Measurements from ENCODE around the gene ADGRF4.

Gene ADGRF4

DNA sequence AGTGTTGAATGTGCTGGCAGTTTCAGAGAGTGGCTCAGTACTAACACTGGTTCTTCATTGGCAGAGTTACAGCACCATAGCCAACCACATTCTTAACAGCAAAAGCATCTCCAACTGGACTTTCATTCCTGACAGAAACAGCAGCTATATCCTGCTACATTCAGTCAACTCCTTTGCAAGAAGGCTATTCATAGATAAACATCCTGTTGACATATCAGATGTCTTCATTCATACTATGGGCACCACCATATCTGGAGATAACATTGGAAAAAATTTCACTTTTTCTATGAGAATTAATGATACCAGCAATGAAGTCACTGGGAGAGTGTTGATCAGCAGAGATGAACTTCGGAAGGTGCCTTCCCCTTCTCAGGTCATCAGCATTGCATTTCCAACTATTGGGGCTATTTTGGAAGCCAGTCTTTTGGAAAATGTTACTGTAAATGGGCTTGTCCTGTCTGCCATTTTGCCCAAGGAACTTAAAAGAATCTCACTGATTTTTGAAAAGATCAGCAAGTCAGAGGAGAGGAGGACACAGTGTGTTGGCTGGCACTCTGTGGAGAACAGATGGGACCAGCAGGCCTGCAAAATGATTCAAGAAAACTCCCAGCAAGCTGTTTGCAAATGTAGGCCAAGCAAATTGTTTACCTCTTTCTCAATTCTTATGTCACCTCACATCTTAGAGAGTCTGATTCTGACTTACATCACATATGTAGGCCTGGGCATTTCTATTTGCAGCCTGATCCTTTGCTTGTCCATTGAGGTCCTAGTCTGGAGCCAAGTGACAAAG lies 17.0 kb upstream of the ADGRF4 start:
- no peak for DNase-seq

DNA sequence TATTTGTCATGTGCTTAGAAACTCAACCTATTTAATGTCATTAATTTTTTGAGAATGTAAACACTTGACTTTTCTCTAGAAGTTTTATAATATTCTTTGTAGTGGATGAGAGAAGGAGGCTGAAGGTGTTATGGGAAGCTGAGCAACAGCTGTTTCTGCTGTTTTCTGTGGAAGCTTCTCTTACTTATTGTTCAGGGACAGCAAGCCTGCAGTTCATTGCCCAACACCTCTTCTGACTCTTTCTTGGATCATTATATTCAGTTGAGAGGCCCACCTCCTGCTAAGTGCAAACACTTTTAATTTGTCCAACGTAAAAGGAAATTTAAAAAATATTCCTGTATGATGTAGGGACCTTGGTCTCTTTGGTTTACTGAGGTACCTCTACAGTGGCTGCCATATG lies 12.0 kb upstream of the ADGRF4 start:
- DNase-seq, result no peak

DNA sequence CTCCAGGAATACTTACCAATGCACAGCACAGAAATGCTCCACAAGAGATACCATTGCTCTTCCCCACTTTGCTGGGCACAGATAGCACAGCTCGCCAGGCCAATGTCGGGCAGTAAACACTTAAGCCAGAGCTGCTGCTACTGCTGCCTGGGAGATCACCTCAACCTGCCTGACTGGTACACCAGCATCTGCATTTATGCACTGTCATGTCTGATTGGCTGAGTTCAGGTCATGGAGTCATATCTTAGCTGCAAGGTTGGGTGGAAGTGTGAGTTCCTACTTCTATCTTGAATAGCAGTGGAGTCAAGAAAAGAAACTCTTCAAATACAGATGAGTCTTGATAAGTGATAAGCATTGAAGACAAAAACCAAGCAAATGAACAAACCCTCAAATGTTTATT lies 10.9 kb upstream of the ADGRF4 start:
- no peak for DNase-seq

DNA sequence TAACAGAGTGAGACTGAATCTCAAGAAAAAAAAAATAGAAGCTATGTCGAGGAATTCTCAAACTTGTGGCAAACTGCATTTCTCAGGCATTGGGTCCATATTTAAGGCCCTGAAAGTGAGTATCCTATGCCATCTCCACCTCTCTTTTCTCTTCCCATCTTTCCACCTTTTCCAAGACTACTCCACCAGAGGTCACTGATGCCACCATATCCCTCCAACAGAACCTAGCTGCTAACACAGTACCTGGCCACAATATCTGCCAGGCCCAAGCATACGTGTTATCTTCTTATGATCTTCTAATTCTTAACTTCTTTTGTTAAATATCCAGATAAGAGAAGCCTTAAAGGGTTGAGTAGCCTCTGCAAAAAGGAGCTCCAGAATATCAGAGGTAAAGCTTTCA lies 8.2 kb upstream of the ADGRF4 start:
- DNase-seq, result no peak

DNA sequence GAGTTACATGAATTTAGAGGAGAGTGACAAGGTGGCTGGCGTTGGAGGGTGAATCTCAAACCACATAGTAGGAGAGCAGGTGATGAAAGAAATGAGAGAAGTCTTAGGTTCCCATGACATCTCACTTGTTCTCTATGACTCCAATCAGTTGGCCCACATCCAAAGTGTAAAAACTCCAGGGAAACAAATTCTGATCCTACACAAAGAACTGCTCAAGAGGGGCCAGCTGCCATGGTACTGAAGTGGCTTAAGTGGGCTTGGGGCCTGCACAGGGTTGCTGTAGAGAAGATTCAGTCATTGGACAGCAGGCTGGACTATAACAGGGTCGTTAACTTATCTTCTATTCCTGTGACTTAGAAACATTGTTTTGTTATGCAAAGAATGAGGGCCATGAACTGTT lies 7.6 kb upstream of the ADGRF4 start:
- DNase-seq, result no peak

DNA sequence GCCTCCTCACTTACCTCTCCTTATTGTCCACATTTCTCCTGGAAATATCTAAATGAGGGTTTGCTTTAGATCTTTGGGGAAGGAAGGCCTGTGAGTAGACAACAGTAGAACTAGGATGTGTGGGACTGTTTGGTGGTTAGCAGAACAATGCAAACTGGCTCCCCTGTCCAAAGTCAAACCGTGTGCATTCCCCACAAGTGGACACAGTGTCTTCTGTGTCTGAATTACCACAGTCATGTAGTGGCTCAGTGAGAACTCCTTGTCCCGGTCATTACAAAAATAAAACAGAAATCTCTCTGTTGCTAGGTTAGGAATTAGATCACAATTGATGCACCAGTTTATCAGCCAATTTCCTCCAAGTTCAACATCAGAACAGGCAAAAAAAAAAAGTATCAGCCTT lies 455 bp upstream of the ADGRF4 start:
- no peak for DNase-seq

DNA sequence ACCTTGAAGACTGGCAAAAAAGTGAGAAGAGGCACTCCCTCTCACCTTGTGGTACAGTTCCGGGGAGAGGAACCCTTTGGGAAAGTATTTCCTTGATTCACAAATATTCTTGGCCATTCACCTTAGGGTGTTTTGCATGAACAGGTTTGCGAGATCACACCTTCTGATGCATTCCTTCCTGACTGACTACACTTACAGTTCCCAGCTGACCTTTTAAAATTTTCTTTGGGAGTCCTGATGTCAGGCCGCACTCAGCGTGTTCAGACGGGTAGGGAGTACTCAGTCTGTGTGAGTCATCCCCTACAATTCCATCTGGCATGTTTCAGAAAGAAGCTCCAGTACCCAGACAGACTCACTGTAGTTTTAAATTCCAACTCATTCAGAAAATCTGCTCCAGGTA lies 1.7 kb downstream of the ADGRF4 start:
- no peak for DNase-seq

DNA sequence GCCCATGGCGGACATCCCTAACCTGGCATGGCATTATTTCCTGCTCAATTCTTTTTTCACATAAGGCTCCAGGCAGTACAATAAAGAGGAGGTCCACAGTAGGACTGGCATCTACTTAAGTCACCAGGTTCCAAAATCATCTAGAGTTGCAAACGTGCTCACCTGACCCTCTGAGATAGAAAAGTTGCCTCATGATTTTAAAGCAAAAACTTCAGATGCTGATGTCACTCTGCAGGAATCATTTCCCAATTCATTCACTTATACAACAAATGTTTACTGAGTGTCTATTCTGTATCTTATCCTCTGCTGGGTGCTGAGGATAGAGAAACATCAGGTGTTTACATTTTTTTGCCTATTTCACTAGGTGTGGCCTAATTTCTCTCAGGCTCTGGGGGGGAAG lies 2.2 kb downstream of the ADGRF4 start:
- DNase-seq, result no peak

DNA sequence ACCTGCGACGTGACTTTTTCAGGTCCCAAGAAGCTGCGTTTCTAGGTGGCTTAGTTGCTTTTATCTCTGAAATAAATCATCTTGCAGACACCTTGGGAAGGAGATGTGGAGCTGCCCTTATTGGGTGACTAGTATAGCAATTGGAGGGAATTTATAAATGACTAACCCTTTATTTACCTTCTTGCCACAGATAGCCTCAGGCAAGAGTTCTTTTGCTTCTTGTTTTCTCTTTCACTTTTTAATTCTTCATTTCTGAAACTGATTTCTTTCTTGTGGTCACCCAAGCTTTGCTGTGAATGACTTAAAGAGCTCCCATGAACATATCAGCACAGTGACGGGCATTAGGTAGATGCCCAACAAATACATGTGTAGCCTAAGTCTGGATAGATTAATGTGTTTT lies 3.0 kb downstream of the ADGRF4 start:
- DNase-seq, result no peak

DNA sequence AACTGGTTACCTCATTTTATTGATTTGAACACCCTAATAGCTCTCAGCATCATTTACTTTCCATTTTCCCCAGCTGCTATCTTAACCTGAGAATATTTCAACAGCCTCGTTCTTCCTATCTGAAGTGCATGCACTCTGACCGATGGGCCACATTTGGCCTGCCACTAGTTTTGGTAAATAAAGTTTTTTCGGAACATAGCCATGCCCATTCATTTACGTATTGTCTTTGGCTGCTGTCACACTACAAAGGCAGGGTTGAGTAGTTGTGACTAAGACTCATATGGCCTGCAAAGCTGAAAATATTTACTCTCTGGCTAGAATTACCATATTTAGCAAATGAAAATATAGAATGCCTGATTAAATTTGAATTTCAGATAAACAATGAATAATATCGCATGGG lies 10.8 kb downstream of the ADGRF4 start:
- DNase-seq, result no peak

DNA sequence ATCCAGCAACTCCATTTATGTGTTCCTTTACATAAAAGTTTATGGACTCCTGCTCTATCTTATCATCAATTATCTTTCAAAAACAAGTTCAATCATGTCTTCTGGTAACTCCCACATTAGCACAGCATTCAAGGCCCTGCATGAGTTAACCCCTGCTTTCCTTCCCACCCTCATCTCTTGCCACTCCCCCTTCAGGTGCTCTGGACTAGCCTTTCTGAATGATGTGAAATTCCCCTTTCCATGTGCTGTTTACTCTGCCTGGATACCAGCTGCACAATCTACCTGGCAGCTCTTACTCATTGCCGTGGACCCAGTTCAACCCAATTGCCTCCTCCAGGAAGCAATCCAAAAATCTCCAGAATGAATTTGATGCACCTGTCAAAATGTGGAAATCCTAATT lies 11.9 kb downstream of the ADGRF4 start:
- DNase-seq, result no peak

DNA sequence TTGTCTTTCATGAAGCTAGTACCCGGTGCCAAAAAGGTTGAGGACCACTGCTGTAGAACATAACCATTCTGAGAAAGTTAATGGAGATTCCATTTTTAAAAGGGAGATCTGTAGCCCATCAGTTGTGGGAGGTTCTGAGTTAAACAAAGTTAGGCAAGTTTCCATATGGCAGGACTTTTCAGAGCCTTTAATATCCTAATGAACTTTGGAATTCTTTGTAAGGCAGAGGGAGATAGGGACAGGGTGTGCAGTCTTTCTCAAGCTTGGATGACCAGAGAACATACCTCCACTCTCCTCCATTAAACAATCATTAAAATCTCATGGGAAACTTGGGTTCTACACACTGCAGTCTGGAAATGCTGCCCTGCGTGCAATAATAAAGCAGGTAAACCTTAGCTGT lies 14.8 kb downstream of the ADGRF4 start:
- DNase-seq, result no peak

DNA sequence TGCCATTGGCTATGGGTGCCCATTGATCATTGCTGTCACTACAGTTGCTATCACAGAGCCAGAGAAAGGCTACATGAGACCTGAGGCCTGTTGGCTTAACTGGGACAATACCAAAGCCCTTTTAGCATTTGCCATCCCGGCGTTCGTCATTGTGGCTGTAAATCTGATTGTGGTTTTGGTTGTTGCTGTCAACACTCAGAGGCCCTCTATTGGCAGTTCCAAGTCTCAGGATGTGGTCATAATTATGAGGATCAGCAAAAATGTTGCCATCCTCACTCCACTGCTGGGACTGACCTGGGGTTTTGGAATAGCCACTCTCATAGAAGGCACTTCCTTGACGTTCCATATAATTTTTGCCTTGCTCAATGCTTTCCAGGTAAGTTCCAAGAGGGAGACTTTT lies 16.4 kb downstream of the ADGRF4 start:
- no peak for DNase-seq

DNA sequence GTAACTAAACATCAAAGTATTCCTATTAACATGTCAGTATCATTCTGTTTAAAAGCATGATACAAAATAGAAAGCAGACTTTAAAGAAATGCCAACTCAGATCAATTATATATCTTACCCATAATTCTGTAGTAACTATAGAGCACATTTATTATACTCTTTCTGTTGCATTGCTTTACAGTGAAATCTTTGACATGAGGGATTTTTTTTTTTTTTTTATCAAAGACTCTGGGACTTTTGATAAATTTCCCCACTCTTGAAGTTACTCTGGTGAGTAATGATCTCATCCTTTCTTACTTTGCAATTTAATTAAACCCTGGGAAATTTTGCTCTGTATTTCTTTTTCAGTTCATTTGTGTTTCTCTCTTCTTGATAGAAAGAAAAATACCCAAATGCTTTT lies 17.4 kb downstream of the ADGRF4 start:
- no peak for DNase-seq

DNA sequence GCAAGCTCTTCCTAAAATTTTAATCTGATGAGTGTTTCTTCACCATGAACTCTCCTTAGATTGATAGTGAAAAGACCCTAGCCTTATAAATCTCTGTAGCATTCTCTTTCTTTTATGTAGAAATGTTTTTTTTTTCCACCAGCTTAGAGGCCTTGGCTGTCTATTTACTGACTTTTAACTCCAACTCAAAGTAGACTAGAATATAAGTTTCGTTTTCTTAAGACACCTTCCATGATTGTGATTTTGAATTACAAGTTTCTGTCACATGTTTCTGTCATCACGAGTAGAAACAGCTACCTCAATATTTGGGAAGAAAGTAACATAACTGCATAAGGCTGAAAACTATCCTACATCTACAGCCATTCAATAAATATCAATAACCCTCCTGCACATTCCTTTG lies 17.8 kb downstream of the ADGRF4 start:
- no peak for DNase-seq

DNA sequence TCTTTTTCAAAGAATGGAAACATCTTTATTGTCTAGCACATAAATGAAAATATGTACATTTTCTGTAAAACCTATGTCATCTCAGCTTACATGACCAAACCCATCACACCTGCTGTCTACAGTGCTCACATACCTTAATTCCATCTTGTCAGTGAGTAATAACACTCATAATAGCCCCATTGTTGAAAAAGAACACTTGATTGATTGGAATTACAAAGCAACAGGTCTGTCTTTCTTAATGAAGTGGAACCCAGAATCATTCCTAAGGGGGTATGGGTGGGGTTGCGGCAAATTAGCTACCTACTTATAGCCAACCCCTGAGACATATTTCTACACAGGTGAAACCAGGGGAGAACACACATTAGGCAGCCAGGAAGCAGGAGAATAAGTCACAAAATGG lies 20.2 kb downstream of the ADGRF4 start:
- no peak for DNase-seq

DNA sequence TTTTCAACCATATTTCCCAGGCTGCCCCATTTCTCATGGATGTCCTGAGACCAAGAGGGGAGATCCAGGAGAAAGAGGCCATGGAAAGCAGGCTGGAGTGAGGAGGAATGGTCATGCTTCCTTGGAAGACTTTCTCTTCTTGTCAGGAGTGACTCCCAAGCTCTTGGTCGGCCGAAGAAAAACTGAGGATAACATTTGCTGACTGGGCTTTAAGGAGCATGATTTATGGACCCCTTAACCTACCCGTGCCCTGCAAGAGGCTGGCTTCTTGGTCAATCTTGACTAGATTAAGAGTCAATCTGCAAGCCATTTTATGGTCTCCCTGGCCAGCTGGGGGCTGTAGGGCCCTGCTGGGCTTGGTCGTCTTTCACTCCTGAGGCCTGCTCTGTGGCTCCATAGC lies 22.8 kb downstream of the ADGRF4 start:
- no peak for DNase-seq

DNA sequence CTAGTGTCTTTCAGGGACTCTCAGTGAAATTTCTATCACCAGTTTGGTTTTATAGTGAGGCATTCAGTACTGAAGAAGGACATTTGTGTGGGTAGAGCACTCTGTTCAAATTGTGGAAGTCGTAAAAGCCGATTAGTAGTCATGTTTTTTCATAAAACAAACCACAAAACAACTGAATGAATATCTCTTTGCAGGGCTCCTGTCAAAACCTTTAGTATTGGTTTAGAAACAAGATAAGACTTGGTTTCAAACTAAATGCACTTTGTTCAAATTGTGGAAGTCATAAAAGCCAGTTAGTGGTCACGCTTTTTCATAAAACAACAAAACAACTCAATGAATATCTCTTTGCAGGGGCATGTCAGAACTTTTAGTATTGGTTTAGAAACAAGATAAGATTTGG lies 23.8 kb downstream of the ADGRF4 start:
- DNase-seq, result no peak

DNA sequence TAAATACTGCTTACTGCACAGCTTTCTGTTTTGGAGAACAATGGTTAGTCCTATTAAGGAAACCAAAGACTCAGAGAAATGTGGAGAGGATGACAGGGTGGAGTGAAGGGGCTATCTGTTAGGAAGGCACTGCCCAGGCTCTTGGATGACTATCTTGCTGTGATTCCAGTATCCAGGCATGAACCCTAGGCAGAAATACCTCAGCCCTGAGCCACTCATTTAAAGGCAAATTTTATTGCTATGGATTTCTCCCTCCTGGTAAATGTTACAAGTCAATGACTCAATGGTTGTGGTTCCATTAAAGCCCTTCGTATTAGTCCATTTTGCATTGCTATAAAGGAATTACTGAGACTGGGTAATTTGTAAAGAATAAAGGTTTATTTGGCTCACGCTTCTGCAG lies 25.9 kb downstream of the ADGRF4 start:
- no peak for DNase-seq

DNA sequence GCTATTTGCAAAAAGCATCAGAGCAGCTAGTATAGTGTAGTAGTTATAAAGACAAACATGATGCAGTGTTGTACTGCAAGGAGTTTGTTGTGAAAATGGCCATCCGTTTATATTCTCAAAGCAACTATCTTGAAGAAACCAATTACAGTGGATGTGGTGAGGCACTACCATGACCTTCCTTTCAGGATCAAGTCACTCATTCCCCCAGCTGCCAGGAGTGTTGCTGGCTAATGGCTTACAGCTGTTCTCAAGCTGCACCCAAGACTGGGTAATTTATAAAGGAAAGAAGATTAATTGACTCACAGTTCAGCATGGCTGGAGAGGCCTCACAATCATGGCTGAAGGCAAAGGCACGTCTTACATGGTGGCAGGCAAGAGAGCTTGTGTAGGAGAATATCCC lies 29.0 kb downstream of the ADGRF4 start:
- DNase-seq, result no peak

DNA sequence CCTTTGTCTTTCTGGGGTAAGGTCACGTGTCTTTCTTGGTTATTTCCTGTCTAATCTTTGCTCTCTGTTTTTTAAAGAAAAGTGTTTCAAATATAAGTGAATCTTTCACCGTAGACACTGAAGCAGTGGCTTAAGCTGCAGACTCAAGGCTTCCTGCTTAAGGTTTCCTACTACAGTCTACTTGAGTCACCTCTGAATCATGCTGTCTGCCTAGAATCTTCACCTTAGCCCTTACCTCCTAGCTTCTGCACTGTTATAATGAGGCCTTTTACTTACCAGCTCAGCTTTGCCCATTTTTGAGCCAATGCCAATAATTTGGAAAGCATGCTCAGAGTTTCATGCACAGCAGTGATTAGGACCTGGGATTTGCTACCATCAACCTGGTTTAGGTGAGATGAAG lies 30.6 kb downstream of the ADGRF4 start:
- DNase-seq, result no peak

DNA sequence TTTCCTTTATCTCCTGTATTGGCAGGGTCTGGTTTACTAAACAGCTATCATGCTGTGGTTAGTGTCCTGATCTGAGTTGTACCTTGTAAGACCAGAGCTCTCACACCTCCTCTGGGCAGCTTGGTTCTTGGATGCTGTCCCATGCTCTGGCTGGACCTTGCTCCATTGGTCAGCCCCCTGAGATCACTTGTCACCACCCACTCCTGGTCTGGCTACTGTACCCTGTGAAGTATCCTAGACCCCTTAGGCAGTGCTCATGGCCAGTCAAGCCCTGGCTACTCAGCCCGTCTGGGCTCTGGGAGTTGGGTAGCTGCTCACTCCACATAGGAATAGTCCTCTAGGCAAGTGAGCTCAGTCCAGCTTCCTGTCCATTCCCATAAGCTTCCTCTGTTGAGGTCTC lies 31.1 kb downstream of the ADGRF4 start:
- DNase-seq, result no peak

DNA sequence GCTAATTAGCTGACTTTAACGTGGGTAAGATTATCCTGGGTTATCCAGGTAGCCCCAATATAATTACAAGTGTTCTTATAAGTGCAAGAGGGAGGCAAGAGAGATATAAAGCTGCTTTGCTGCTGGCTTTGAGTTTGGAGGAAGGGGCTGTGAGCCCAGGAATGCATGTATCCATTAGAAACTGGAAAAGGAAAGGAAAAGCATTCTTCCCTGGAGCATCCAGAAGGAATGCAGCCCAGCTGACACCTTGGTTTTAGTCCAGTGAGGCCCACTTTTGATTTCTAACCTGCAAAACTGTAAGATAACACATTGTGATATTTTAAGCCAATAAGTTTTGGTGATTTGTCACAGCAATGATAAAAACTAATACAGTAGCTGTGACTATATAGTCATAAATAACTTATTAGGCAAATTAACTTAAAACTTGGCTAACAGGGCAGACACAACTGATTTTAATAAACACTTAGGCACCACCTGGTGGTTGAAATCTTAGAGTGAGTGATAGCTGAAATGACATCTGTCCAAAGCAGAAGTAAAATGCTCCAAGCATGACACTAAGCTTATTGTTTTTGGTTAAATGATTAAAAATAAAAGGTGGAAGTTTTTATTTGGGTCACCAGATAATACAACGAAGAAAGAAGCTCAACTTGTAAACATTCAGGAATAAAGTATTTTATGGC lies 35.6 kb downstream of the ADGRF4 start:
- DNase-seq, result peak; percentile 11

DNA sequence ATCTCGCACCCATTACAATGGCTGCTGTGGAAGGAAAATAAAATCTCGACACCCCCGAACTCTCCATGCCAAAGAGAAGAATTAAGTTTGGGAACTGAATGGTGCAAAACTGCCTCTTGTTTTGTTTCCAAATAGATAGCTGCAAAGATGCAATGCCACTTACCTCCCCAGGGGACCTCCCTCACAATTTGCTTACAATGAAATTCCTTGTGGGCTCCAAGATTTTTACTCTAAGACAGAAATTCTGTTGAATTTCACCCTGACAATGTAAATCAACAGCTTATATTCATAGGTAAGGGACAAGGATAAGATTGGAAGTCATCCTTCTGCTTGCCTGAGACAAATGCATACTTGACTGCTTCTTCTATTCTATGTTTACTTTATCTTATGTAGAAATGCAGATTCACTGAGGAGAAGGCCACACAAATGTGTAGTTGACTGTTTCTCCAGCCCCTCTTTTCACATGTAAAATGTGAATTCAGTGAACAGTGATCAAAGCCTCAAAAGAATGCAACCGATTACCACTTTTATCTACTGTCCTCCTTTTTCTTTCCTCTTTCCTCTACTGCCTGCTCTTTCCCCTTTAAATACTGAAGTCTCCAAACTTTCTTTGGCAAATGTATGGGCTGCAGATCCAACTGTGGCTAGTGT lies 36.6 kb downstream of the ADGRF4 start:
- no peak for DNase-seq
